ENCODE measurements around the gene EZH2.

DNA sequence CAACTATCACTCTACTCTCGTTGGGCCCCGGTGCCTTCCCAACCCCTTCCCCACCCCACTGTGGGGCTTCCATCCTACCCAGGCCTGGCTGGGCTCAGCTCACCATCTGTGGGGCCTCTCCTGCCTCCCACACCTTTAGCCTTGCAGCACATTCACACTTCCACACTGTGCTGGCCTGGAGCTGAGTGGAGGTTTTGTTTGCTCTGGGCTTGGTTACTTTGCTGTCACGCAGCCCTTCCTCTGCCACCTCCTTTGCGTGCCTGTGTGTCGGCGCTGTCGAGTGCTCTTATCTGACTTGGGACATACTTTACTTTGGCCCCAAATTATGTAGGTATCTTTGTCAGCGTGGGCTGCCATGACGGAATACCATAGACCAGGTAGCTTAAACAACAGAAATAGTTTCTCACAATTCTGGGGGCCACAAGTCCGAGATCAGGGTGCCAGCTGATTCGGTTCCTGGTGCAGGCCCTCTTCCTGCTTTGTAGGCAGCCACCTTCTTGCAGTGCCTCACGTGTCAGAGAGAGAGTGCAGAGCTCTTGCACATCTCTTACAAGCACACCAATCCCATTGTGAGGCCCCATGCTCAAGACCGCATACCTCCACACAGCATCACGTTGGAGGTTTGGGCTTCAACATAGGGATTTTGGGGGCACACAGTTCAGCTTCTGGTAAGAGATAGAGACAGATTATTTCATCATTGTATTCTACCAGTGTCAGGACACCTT, 96.4 kb downstream of the EZH2 start:
- no peak for TF ChIP-seq POLR2AphosphoS5 (IDR thresholded peaks at IDR 0.05; ENCODE audit: low read depth, low read length)
- TF ChIP-seq SMC3 (IDR thresholded peaks at IDR 0.05; ENCODE audit: low read depth, low read length): no peak
- TF ChIP-seq EP300 (IDR thresholded peaks at IDR 0.05; ENCODE audit: borderline replicate concordance in 1 of 2, low read depth in 1 of 2, low read length in 1 of 2): no peak
- no peak for TF ChIP-seq MAX (IDR thresholded peaks at IDR 0.05; ENCODE audit: low read depth)
- TF ChIP-seq CTCF (IDR thresholded peaks at IDR 0.05): no peak
- TF ChIP-seq, protein P1, sequence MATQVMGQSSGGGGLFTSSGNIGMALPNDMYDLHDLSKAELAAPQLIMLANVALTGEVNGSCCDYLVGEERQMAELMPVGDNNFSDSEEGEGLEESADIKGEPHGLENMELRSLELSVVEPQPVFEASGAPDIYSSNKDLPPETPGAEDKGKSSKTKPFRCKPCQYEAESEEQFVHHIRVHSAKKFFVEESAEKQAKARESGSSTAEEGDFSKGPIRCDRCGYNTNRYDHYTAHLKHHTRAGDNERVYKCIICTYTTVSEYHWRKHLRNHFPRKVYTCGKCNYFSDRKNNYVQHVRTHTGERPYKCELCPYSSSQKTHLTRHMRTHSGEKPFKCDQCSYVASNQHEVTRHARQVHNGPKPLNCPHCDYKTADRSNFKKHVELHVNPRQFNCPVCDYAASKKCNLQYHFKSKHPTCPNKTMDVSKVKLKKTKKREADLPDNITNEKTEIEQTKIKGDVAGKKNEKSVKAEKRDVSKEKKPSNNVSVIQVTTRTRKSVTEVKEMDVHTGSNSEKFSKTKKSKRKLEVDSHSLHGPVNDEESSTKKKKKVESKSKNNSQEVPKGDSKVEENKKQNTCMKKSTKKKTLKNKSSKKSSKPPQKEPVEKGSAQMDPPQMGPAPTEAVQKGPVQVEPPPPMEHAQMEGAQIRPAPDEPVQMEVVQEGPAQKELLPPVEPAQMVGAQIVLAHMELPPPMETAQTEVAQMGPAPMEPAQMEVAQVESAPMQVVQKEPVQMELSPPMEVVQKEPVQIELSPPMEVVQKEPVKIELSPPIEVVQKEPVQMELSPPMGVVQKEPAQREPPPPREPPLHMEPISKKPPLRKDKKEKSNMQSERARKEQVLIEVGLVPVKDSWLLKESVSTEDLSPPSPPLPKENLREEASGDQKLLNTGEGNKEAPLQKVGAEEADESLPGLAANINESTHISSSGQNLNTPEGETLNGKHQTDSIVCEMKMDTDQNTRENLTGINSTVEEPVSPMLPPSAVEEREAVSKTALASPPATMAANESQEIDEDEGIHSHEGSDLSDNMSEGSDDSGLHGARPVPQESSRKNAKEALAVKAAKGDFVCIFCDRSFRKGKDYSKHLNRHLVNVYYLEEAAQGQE (IDR thresholded peaks at IDR 0.05; ENCODE audit: low read depth, low read length): no peak
- TF ChIP-seq RFX5 (IDR thresholded peaks at IDR 0.05; ENCODE audit: low read length): no peak
- TF ChIP-seq ELF1 (IDR thresholded peaks at IDR 0.05): no peak
- no peak for TF ChIP-seq MXI1 (IDR thresholded peaks at IDR 0.05; ENCODE audit: low read depth, low read length)
- TF ChIP-seq TAF1 (IDR thresholded peaks at IDR 0.05; ENCODE audit: borderline replicate concordance, low read depth, low read length): no peak
- TF ChIP-seq EZH2phosphoT487 (IDR thresholded peaks at IDR 0.05; ENCODE audit: borderline replicate concordance, low read depth): no peak
- TF ChIP-seq TEAD4 (IDR thresholded peaks at IDR 0.05; ENCODE audit: borderline replicate concordance, insufficient read depth): no peak
- no peak for TF ChIP-seq GABPA (IDR thresholded peaks at IDR 0.05; ENCODE audit: low read depth)
- no peak for TF ChIP-seq JUND (IDR thresholded peaks at IDR 0.05)

All from SK-N-SH (cell line).